Measurements from ENCODE around the gene TARDBP.
A peak's percentile ranks its signal among the peaks of the same experiment; 100 is the strongest.
"Not testable (repeated sequence)": the region's sequence is repeated elsewhere in the genome, so short reads cannot be mapped to it uniquely, and the experiment has no call there.

Gene TARDBP

DNA sequence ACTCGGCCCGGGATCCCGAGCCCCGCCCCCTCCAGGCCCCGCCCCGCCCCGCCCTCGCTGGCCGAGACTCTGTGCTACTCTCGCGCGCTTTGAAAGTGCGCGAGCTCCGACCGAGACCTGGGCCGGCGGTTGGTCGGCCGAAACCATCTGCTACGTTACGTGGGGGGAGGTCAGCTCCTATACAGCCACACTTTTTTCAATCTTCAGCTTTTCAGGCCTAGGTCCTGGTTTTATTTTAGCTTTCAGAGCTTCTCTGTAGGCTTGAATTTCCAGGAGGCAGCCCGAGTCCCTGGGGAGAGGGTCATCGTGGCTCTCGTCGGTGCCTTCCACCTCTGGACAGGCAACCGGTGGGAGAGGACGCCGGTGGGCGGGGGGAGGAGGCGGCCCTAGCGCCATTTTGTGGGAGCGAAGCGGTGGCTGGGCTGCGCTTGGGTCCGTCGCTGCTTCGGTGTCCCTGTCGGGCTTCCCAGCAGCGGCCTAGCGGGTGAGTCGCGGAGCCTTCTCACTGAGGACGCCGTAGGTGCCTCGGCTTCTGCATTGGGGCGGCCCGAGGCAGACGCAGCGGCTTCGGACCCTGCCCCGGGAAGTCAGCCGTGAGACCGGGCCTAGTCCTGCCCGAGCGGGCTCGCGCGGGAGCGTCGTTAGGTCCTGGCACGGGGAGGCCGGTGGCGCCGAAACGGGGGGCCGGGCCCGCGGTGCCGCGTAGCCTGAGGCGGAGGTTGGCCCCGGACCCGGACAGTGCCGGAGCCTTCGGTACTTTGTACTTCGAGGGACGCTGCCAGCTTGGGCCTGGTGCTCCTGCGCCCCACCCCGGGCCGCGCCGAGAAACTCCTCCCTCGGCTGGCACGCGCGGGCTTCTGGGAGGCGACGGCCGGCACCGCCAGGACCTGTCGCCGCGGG lies at the start of gene TARDBP:
TSS of gene TARDBP (plus strand) at position 395 of the 900 bp plus-strand sequence. CDS start 1,074 bp downstream, outside the sequence.
- peak; percentile 94 for DNase-seq

DNA sequence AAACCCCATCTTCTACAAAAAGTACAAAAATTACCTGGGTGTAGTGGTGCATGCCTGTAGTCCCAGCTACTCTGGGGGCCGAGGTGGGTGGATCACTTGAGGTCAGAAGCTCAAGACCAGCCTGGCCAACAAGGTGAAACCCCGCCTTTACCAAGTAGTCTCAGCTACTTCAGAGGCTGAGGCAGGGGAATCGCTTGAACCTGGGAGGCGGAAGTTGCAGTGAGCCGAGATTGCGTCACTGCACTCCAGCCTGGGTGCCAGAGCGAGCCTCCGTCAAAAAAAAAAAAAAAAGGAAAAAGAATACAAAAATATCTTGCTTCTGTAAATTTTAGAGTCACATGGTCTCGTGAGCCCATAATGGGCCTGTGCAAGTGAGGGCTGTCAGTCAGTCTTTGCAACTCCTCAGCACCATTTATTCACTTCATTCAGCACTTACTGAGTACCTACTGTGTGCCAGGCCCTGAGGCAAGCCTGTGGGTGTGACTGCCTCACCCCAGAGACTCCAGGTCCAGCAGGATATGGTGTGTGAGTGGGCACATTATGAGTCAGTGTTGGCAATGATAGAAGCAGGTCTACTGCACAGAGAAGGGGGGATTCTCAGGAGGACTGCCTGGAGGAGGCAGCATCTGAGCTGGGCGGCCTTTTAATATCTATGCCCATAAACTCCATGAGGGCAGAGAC lies 46.8 kb upstream of the TARDBP start:
- DNase-seq: no peak

DNA sequence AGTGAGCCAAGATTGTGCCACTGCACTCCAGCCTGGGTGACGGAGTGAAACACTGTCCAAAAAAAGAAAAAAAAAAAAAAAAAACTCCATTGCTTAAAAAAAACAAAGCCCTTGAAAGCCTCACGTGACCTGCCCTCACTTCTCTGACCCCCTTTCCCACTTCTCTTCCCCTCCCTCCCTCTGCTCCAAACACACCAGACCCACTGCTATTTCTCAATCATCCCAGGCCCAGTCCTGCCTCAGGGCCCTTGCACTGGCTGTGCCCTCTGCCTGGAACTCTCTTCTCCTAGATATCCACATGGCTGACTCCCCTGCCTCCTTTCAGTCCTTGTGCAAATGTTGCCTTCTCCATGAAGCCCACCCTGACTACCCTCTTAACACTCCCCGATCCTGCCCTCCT lies 45.4 kb upstream of the TARDBP start:
- no peak for DNase-seq

DNA sequence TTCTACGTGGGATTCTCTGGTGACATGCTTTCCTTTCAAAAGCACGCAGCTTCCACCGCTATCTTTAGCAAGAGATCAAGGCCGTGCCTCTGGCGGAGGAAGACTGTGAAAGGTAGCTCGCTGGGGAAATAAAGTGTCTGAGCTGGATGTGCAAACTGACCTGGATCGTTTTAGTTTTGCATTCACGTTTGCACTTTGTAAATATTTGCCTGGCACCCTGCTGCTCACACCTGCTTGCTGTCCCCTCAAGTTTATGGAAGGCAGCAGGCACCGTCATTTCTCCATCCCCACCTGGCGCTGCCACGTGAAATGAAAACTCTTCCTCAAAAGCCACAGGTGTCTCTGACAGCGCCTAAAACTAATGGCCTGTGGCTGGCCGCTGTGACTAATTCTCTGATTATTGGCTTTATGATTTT lies 44.0 kb upstream of the TARDBP start:
- no peak for DNase-seq

DNA sequence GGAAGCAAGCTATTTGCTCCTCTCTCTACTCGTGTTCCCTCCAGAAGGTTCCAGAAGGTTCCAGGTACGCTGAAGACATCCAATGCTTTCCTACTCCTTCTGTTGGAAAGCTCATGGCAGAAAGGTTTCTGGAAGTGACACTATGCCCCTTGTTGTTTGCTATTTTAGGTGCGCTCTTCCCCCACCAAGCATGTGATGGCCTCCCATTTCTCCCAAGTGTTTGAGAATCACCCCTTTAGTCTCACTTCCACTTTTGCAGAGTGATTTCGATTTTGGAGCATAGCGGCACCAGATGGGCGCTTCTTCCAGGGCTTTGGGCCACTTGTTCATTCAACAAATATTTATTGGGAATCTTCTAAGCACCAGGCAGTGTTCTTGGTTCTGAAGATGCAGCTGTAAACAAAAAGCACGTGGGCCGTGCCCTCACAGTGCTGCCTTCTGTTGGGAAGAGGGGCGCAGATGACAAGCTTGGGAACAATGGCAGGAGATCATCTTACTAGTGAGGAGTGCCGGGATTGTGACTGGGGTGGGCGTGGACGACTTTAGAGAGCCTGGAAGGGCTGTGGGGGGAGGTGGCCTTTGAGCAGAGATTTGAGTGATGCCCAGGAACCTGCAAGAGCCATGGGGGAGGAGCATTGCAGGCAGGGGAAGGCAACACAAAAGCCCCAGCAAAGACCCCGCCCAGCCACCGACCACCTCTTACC lies 43.0 kb upstream of the TARDBP start:
- DNase-seq: no peak

DNA sequence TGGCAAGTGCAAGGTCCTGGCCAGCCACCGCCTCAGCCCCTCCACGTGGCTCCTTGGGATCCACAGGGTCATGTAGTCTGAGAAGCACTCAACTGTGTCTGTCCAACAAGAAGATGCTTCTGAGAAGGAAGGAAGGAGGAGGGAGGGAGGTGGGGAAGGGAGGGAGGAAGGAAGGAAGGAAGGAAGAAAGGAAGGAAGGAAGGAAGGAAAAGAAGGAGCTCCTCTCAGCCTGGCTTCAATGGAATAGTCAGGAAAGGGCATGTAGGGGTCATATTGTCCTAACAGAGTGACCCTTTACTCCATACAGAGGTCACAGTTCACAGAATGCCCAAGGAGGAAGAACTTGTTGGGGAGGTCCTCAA lies 42.5 kb upstream of the TARDBP start:
- DNase-seq: no peak

DNA sequence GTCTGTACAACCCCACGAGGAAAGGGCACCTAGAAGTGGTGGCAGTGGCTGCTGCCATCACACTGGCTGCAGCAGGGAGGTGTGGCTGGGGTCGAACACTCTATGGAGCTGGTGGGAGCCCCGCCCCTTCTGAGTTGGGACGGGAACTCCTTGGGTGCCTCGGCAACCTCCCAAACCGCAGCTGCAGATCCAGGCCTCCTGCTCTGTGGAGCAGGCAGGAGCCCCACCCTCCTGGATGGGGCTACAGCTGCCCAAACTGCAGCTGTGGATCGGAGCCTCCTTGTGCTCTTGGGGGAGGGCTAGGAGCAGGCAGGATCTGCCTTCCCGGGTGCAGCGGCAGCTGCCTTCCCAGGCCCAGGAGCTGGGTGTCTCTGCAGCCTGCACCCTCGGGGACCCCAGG lies 38.9 kb upstream of the TARDBP start:
- DNase-seq: peak; percentile 67

DNA sequence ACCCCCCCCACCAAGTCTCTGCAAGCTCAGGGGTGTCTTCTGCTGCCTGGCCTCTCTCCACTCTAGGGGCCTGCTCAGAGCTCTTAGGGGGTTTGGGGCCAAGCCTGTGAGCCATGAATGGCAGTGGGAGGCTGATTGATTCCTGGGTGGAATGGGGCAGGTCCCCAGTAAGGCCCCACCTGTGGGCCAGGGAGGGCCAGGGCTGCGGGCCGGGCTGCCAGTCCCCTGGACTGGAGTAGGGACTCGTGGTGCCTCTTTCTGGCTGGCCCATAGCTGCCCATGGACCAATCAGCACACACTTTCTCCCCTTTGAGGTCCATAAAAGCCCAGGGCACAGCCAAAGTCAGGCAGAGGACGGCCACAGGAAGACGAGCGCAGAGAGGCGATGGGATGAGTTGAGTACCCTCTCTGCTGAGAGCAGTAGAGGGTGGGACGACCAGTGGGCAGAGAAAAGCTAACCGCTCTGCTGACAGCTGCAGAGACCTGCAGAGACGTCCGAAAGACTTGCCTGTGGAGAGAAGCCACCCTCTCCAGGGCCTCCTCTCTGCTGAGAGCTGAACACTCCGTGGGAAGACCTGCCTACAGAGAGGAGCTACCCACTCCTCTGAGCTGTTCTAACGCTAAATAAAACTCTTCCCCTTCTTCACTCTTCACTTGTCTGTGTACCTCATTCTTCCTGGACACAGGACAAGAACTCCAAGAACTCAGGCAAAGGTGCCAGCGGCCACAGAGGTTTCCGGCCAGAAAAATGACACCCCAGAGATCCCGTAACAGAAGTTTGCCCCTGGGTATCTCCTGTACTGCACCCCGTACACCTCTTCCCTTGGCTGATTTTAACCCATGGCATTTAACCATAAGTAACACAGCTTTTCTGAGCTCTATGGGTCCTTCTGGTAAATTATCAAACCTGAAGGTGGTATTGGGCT lies 38.2 kb upstream of the TARDBP start:
- no peak for DNase-seq

DNA sequence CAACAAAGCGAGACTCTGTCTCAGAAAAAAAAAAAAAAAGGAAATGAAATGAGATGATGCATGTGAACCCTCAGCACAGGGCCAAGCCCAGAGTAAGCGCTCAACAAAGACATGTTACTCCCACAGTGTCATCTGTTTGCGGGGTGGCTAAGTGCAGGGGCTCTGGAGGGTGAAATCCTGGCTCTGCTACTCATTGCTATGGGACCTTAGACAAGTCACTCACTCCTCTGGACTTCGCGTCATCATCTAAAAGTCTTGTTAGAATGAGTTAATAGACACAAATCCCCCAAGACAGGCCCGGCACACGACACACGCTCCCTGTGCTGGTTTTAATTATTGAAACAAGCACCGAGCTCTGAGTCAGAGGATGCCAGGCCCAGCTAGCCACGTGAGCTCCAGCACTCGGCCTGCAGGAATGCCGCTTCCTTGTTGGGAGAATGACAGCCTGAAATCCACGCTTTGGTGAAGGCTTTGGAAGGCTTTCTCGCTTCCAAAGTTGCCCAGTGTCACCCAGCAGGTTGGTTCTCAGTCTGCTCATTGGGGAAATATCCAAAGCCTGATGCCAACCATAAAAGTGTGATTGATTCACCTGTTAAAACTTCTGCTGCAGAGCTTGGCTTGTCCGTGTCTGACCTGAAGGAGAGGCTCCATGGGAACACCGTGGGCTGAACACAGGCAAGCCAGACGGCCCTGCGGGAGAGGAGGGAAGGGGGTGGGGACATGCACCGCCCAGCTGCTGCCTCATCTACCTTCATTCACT lies 36.7 kb upstream of the TARDBP start:
- no peak for DNase-seq

DNA sequence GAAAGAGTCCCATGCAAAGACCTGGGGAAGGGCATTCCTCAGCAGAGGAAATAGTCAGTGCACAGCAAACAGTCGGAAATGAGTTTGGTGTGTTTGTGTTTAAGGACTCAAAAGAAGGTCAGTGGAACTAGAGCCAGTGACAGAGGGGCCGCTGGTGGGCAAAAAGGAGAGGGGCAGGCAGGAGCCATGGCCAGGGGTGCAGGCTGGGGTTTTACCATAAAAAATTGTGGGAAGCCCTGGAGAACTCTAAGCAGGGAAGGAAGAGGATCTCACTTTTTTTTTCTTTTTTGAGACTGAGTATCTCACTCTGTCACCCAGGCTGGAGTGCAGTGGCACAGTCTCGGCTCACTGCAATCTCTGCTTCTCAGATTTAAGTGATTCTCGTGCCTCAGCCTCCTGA lies 33.7 kb upstream of the TARDBP start:
- DNase-seq: no peak

DNA sequence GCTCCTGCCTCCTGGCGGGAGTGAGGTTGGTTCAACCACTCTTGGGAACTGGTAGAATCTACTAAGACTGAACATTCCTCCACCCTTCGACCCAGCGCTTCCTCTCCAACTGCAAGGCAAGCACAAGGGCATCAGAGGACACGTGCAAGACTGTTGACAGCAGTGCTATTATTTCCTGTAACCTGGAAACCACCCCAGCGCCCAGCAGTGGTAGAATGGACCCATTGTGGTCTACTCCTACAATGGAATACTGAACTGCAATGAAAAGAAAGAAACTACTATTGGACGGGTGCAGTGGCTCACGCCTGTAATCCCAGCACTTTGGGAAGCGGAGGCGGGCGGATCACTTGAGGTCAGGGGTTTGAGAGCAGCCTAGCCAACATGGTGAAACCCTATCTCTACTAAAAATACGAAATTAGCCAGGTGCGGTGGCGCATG lies 33.0 kb upstream of the TARDBP start:
- DNase-seq: peak; percentile 73

DNA sequence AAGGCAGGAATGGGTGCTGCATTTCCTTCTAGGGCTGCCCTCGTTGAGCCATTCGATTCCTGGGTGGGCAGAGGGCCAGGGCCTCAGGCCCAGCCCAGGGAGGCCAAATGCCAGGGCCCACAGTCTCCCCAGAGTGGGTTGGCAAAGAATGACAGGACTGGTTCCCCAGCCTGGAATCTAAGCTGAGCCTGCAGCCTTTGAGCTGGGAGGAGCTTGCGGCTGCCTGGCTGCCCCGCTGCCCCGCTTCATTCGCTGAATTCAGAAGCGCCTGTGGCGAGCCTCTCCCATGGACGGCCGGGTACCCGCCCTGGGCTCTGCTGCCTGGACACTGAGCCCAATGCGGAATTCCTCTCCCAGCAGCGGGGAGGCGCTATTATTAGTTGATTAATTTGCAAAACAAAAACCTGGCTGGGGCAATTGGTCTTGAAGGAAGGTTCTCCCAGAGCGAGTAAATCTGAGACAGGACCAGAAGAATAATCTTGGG lies 32.3 kb upstream of the TARDBP start:
- peak; percentile 90 for DNase-seq

DNA sequence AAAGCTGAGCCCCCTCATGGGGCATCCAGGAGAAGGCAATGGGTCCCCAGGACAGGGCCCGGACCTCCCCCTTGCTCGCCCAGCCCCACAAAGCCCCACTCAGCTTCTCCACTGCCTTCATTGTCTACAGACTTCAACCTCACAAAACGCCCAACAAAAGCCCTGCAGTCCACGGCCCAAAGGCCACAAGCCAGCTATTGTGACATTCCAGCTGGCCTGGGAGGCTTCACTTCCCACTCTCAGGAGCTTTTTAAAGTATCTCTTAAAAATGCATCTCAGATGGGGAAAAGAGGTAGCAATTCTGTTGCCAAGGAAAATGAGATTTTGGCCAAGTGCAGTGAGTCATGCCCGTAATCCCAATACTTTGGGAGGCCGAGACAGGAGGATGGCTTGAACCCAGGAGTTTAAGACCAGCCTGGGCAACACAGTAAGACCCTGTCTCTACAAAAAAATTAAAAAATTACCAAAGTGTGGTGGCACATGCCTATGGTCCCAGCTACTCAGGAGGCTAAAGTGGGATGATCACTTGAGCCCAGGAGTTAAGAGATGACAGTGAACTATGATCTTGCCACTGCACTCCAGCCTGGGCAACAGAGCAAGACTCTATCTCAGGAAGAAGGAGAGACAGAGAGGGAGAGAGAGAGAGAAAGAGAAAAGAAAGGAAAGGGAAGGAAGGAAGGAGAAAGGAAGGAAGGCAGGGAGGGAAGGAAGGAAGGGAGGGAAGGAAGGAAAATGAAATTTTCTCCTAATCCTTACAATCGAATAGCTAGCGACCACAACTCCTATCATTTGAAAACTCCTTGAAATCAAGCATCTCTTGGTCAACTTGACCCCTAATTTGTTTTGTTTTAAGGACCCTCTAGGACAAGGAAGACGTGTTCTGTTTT lies 31.4 kb upstream of the TARDBP start:
- DNase-seq: peak; percentile 39

DNA sequence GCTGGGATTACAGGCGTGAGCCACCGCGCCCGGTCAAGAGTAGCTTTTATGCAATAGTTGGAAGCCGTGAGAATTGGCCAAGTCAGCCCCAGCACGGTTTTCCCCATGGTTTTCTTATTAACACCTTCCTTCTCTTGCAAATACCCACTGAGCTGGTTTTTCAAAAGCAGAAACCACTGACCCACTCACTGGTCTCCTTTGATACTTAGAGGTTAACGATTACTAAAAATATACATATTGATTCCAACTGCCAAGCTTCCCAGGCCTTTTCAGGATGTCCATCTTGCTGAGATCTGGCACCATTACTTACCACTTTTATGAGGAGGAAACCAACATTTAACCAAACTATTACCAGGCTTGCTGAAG lies 25.9 kb upstream of the TARDBP start:
- no peak for DNase-seq

DNA sequence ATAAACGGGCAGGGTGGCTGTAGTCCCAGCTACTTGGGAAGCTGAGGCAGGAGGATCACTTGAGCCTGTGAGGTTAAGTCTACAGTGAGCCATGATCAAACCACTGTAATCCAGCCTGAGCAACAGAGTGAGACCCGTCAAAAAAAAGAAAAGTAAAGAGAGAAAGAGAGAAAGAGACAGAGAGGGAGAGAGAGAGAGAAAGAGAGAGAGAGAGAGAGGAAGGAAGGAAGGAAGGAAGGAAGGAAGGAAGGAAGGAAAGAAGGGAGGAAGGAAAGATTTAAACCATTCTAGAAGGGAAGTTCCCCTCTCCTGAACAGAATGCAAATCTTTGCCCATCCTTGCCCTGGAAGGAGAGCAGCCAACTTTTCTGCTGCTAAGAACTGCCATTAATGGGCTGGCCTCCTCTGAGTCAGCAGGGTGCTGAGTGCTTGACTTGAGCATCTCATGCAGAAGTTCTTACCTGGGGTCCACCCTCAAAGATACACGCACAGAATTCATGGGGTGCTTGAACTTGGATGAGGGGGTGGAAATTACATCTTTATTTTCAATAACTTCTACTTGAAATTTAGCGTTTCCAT lies 24.5 kb upstream of the TARDBP start:
- DNase-seq: no peak

DNA sequence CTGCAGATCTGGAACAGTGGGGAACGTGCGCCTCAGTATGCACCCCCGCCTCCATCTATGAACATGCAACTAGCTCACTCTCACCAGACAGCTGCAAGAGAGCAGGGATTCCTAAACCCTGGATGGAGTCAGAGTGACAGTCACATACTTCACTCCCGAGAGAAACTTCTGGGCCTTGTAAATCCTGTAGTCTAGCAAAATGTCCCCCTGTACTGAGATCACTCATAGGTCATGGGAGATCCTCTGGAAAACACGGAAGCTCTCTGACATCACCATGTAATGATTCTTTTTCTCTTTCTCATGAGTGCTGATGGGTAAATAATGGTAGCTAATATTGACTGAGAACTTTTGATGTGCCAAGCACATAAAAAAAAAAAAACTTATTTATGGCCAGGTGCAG lies 23.4 kb upstream of the TARDBP start:
- DNase-seq: no peak

DNA sequence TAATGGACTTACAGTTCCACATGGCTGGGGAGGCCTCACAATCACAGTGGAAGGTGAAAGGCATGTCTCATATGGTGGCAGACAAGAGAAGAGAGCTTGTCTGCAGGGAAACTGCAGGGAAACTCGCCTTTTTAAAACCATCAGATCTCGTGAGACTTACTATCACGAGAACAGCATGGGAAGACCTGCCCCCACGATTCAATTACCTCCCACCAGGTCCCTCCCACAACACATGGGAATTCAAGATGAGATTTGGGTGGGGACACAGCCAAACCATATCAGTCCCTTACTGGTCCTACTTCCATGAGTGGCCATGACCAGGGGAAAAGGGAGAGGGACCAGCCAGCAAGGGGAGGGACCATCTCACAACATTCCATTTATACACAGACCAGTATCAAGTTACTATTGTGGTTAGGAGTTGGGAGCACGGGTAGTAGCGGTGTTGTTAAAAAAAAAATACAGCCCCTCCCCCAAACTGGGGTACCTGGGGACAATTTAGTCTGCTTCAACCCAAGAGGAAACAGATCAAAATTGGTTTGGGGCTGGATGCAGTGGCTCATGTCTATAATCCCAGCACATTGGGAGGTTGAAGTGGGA lies 22.4 kb upstream of the TARDBP start:
- not testable (repeated sequence) for DNase-seq

DNA sequence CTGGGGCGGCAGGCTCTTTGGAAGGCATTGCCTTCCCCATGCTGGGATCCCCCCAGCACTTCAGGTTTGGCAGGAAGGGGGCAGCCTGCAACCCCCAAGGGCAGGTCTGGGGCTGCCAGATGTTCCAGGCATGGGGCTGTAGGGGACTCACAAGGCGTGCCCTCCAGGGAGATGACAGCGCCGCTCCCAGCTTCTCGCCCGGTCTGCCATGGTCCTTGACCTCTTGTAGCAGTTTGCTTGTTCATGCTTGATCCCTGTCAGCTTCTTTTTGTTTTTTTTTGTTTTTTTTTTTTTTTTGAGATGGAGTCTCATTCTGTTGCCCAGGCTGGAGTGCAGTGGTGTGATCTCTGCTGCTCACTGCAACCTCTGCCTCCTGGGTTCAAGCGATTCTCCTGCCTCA lies 21.6 kb upstream of the TARDBP start:
- no peak for DNase-seq

DNA sequence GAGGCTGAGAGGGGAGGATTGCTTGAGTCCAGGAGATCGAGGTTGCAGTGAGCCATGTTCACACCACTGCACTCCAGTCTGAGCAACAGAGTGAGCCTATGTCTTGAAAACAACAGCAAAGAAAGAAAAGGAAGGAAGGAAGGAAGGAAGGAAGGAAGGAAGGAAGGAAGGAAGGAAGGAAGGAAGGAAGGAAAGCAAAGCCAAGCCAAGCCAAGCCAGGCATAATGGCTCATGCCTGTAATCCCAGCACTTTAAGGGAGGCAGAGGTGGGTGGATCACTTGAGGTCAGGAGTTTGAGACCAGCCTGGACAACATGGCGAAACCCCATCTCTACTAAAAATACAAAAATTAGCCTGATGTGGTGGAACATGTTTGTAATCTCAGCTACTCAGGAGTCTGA lies 20.4 kb upstream of the TARDBP start:
- DNase-seq: not testable (repeated sequence)

DNA sequence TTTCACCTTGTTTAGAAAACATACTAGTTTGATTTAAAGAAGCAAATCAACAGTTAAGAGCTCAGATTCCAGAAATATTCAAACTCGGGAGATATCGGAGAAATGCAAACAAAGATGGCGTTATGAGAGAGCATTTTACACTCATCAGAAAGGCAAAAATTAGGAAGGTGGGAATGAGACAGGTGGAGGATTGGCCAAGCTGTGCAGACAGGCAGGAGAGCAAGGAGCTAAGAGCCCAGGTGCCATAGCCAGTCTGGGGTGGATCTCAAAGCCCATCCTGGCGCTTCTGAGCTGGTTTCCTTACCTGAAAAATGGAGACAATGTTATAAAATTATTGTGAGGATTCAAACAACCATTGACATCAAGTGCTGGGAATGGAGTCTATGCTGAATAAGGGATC lies 19.6 kb upstream of the TARDBP start:
- DNase-seq: no peak
